KMS-11 (cell line): Measurements from ENCODE around the gene TBC1D4.
A peak's percentile ranks its signal among the peaks of the same experiment; 100 is the strongest.

Experiments
- H2AFZ ChIP-seq: fragments of 200-600 bp; sonication (generic); 2 replicates; pipeline ENCODE4 v1.6.1; 2016; ENCODE audit warnings: antibody characterized with exemption, mixed run types, low read depth
- H3K27ac ChIP-seq: fragments of 200-600 bp; sonication (generic); 2 replicates; pipeline ENCODE4 v1.6.1; 2016; ENCODE audit warnings: mild to moderate bottlenecking, mixed run types
- H3K27me3 ChIP-seq: fragments of 200-600 bp; sonication (generic); 2 replicates; pipeline ENCODE4 v1.6.1; 2017; ENCODE audit warnings: mild to moderate bottlenecking, low read depth, mixed run types, moderate library complexity; ENCODE audit not compliant: insufficient read depth
- H3K36me3 ChIP-seq: fragments of 200-600 bp; sonication (generic); 2 replicates; pipeline ENCODE4 v1.6.1; 2017; ENCODE audit warnings: mild to moderate bottlenecking, mixed run types; ENCODE audit not compliant: insufficient read depth
- H3K4me1 ChIP-seq: fragments of 200-600 bp; sonication (generic); 2 replicates; pipeline ENCODE4 v1.6.1; 2016; ENCODE audit warnings: mild to moderate bottlenecking, low read depth, mixed run types; ENCODE audit not compliant: poor library complexity, severe bottlenecking
- H3K4me2 ChIP-seq: fragments of 200-600 bp; sonication (generic); 2 replicates; pipeline ENCODE4 v1.7.0; 2016; ENCODE audit warnings: mild to moderate bottlenecking, mixed run types
- H3K4me3 ChIP-seq: fragments of 200-600 bp; sonication (generic); IDR thresholded peaks from 2 replicates; pipeline ENCODE4 v1.6.1; 2017; ENCODE audit warnings: low read depth, low read length, mixed read lengths; ENCODE audit not compliant: insufficient read depth
- H3K79me2 ChIP-seq: fragments of 200-600 bp; sonication (generic); 2 replicates; pipeline ENCODE4 v1.6.1; 2016; ENCODE audit warnings: low read depth, mixed run types; ENCODE audit not compliant: insufficient read depth
- H3K9ac ChIP-seq: fragments of 200-600 bp; sonication (generic); 2 replicates; pipeline ENCODE4 v1.6.1; 2016; ENCODE audit warnings: mild to moderate bottlenecking, mixed run types
- H4K20me1 ChIP-seq: fragments of 200-600 bp; sonication (generic); 2 replicates; pipeline ENCODE4 v1.6.1; 2016; ENCODE audit warnings: mild to moderate bottlenecking, mixed run types; ENCODE audit not compliant: insufficient read depth
- CTCF ChIP-seq: fragments of 200-600 bp; sonication (generic); conservative IDR thresholded peaks from 2 replicates; pipeline ENCODE4 v1.6.1; 2017; ENCODE audit warnings: low read depth, mild to moderate bottlenecking, antibody characterized with exemption, low read length, moderate library complexity, mixed read lengths

Gene TBC1D4

GRCh38 chr13:75319254-75319653 is 162.7 kb downstream of the TBC1D4 start:
- Histone ChIP-seq H3K4me1 (peaks cover 12% of the 10 kb centered on the region), H3K36me3 (no peaks in the 10 kb centered on the region), H3K27me3 (no peaks in the 10 kb centered on the region), H4K20me1 (no peaks in the 10 kb centered on the region), H3K4me2 (no peak overlapping the region), H2AFZ (no peak overlapping the region), H3K9ac (no peak overlapping the region), H3K4me3 (no peak overlapping the region), H3K27ac (no peak overlapping the region), H3K79me2 (no peaks in the 10 kb centered on the region)
- TF ChIP-seq CTCF = no peak

GRCh38 chr13:75318138-75318833 is 163.7 kb downstream of the TBC1D4 start:
- H3K4me1 ChIP-seq = peaks cover 12% of the 10 kb centered on the region
- H3K36me3 ChIP-seq = no peaks in the 10 kb centered on the region
- no peak overlapping the region; the same call in 1 of the 2 replicates for H3K9ac ChIP-seq
- H3K4me2 ChIP-seq = peak overlapping the region; percentile 29; the same call in 1 of the 2 replicates
- no peaks in the 10 kb centered on the region for H3K79me2 ChIP-seq
- no peaks in the 10 kb centered on the region for H4K20me1 ChIP-seq
- H3K27me3 ChIP-seq = no peaks in the 10 kb centered on the region
- H2AFZ ChIP-seq = no peak overlapping the region
- no peak overlapping the region for H3K4me3 ChIP-seq
- peak overlapping the region; percentile 44; the same call in 1 of the 2 replicates for H3K27ac ChIP-seq
- no peak for TF ChIP-seq CTCF

- Histone ChIP-seq H3K27ac (no peak overlapping the region), H2AFZ (no peak overlapping the region), H3K9ac (no peak overlapping the region), H3K27me3 (no peaks in the 10 kb centered on the region), H3K4me3 (no peak overlapping the region), H3K36me3 (no peaks in the 10 kb centered on the region), H3K4me2 (no peak overlapping the region), H4K20me1 (no peaks in the 10 kb centered on the region), H3K4me1 (peaks cover 12% of the 10 kb centered on the region), H3K79me2 (no peaks in the 10 kb centered on the region)
- TF ChIP-seq CTCF = no peak
Measured at GRCh38 chr13:75316427-75316826, 165.5 kb downstream of the TBC1D4 start.

- Histone ChIP-seq H3K9ac (no peak overlapping the region), H3K79me2 (no peaks in the 10 kb centered on the region), H3K4me2 (no peak overlapping the region), H2AFZ (no peak overlapping the region), H4K20me1 (no peaks in the 10 kb centered on the region), H3K4me1 (peaks cover 2% of the 10 kb centered on the region), H3K36me3 (no peaks in the 10 kb centered on the region), H3K27me3 (no peaks in the 10 kb centered on the region), H3K4me3 (no peak overlapping the region), H3K27ac (no peak overlapping the region)
- TF ChIP-seq CTCF = no peak
Measured at GRCh38 chr13:75312884-75313520, 169.0 kb downstream of the TBC1D4 start.
